GM18505 (cell line): Measurements from ENCODE around the gene TNRC6A.
"Not testable (repeated sequence)": the region's sequence is repeated elsewhere in the genome, so short reads cannot be mapped to it uniquely, and the experiment has no call there.

Source experiments
- ATAC-seq: cut with Tn5 transposase; IDR thresholded peaks from one replicate; pipeline ENCODE4 v1.9.1; 2021; ENCODE audit not compliant: unreplicated experiment
- POLR2A ChIP-seq: IDR thresholded peaks from 4 replicates; pipeline ENCODE4 v1.6.1; 2011; ENCODE audit warnings: borderline replicate concordance; ENCODE audit not compliant: insufficient read depth, insufficient read length; ENCODE audit errors: extremely low read depth

TNRC6A gene

DNA sequence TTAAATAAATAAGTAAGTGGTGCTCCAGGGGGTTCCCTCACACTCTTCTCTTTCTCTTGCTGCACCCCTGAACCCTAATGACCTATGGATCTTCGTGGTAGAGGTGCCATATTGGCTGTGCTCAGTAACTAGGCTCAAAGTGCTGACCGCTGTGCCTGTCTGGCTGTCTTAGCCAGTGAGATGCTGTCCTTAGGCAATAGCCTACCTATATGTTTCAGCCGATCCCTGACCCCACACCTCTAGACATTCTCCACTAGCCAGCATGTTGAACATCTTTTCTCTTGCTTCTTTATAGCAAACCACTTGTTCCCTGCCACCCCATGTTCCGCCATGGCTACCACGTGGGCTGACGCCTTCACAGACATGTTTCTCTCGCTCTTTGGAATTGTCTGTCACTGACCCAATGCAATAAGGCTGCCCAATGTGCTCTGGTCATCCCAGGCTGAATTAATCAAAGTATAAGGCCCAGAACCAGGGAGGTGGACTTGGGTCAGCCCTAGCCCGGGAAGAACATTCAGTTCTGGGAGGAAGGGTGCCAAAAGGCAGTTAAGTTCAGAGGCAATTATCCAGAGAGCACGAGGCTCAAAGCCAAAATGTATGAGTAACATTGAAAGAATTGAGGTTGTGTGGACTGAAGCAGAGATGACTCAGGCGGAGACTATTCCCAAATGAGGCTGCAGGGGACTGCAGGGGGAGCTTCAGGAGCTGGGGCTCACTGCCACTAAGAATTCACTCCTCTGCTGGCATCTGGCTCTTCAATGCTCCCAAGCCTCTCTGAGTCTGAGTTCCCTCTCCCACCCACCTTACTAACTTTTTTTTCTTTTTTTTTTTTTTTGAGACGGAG, 28.7 kb upstream of the TNRC6A start:
- ATAC-seq: no peak

DNA sequence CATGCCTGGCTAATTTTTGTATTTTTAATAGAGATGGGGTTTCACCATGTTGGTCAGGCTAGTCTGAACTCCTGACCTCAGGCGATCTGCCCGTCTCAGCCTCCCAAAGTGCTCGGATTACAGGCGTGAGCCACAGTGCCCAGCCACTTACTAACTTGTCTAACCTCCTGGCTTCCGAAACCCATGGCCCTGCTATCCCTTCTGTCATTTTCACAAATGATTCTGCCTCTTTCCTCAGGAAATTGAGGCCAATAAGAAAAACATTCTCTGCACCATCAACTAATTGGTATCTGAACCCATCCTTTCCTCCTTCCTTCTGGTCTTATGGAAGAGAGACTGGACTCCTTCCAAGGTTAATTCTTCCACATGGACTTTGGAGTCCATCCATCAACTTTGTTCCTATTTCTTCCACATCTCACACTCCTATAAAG, 27.9 kb upstream of the TNRC6A start:
- no peak for TF ChIP-seq POLR2A
- ATAC-seq: no peak

More for the DNA sequence above, 28.7 kb upstream of the TNRC6A start:
- TF ChIP-seq POLR2A: no peak

DNA sequence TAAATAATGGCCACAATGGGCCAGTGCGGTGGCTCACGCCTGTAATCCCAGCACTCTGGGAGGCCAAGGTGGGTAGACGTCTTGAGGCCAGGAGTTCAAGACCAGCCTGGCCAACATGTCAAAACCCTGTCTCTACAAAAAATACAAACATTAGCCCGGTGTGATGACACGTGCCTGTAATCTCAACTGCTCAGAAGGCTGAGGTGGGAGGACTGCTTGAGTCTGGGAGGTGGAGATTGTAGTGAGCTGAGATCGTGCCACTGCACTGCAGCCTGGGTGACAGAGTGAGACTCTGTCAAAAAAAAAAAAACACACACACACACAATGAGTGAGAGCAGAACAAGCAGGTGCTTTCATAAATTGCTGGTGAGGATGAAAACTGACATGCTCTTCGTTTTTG, 21.7 kb upstream of the TNRC6A start:
- ATAC-seq: not testable (repeated sequence)

DNA sequence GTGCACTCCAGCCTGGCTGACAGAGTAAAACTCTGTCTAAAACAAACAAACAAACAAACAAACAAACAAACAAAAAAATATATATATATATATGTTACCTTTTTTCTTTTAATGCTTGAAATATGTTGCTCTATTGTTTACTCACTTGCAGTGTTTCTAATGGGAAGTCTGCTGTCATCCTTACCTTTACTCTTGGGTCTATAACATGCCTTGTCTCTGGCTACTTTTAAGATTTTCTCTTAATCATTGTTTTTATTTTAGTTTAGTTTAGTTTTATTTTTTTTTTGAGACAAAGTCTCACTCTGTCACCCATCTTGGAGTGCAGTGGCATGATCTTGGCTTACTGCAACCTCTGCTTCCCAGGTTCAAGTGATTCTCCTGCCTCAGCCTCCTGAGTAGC, 16.1 kb upstream of the TNRC6A start:
- ATAC-seq: no peak
- TF ChIP-seq POLR2A: no peak

DNA sequence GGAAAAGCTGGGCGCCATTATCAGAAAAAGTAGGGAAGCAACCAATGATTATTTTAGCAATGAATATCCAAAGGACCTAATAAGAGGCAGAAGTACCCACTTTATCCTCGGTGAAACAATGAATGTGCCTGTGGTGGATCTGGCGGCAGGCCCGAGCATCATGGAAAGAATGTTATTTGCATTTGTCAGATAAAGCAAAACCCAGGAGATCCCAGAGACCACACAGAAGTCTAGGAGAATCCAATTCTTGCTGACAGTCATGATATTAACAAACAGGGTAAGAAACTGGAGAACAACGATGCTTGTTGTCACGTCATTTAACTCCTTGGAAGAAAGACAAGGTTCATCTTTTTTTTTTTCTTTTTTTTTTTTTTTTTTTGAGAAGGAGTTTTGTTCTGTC, 12.0 kb upstream of the TNRC6A start:
- ATAC-seq: no peak
- TF ChIP-seq POLR2A: no peak

DNA sequence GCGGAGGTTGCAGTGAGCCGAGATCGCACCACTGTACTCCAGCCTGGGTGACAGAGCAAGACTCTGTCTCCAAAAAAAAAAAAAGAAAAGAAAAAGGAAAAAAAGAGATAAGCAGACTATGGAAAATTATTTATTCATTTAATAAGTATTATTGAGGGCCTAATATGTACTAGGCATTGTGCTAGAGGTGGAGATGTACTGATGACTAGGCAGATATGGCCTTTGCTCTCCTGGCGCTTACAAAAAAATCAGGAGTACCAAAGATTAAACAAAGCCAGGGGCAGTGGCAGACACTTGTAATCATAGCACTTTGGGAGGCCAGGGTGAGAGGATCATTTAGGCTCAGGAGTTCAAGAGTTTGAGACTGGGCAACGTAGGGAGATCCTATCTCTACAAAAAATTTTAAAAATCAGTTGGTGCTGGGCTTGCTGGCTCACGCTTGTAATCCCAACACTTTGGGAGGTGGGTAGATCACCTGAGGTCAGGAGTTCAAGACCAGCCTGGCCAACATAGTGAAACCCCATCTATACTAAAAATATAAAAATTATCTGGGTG, 10.4 kb upstream of the TNRC6A start:
- no peak for ATAC-seq
- TF ChIP-seq POLR2A: no peak

DNA sequence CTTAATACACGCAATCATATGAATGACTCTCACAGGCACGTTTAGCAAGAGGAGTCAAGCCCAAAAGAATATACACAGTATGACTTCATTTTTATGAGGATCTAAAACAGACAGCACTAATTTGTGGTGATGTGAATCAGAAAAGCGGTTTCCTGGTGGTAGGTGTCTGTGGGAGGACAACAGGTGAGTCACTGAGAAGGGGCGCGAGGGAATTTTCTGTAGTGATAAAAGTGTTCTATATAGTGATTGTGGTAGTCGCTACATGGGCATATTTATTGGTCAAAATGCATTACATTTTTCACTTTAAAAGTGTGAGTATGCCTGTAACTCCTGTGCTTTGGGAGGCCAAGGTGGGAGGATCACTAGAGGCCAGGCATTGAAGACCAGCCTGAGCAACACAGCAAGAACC, 7.6 kb upstream of the TNRC6A start:
- TF ChIP-seq POLR2A: no peak
- ATAC-seq: no peak

DNA sequence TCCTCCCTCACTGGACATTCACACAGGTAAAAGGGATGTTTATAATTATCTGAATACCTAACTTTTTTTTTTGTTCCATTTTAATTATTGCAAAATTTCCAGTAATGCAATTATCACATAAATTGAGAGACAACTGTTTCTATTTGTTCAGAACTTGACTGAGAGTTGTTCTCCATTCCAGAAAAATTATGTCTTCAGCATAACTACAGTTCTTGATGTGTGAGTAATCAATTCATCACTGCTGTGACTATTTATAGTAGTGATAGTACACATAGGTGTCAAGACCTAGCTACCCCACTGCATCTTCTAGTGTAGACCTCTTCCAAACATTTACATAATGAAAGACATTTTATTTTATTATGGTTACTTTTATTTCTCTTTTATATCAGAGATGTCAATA, 5.8 kb upstream of the TNRC6A start:
- no peak for TF ChIP-seq POLR2A
- ATAC-seq: no peak

DNA sequence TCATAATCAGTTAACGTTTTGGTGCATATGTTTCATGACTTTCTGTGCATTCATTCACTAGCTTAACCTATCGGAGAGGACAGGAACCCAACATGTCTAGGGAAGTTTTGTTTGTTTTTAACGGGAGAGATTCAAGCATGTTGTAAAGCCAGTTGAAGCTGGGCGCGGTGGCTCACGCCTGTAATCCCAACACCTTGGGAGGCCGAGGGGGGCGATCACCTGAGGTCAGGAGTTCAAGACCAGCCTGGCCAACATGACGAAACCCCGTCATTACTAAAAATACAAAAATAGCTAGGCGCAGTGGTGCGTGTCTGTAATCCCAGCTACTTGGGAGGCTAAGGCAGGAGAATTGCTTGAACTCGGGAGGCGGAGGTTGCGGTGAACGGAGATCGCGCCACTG, 1.4 kb upstream of the TNRC6A start:
- no peak for ATAC-seq
- TF ChIP-seq POLR2A: no peak

DNA sequence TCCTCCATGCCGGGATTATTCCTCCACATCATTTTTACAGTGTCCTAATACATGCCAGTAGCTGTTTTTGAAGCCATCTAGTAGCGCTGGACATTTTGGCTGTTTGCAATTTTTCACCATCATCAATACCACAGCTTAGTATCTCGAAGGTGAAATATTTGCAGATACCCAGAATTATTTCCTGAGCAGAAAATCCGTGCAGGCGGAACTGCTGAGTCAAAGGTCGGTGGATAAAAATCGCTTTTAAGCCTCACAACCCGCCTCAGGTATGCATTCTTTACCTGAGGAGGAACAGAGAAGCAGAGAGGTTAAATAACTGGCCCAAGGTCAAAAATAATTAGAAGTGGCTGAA, 584 bp upstream of the TNRC6A start:
- TF ChIP-seq POLR2A: no peak
- ATAC-seq: no peak

DNA sequence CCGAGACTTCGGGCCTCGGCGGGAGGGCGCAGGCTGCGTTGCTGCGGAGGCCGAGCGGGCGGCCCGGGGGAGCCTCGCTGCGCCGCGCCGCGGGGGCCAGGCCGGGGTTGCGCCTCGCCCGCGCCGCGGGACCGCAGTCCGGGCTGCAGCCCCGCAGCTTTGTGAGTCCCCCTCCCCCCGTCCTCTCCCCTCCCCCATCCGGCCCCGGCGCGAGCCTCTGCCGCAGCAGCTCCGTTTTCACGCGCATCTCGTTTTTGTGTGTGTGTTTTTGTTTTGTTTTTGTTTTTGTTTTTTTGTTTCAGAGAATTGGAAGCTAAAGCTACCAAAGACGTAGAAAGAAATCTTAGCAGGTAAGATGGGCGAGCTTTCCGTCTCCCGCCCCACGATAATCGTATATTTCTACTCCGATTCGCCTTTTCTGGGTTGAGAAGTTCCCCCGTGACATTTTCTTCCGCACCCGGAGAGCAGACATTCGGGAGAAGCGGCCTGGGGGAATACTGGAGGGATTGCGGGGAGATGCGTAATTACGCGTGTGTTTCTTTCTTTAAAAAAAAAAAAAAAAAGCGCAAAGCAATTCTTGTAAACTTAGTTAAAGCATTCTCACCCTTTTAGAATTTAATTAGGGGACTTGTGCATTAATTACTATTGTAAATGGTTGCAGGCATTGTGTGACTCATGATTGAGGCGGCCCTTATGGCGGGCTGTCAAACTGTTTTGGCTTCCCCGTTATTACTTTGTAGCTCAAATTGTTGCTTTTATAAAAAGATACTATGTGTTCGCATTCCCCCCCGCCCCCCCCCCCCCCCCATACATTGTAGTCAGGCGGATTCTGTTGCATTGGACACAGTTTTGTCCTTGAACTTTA, 732 bp downstream of the TNRC6A start:
- no peak for TF ChIP-seq POLR2A
- no peak for ATAC-seq

DNA sequence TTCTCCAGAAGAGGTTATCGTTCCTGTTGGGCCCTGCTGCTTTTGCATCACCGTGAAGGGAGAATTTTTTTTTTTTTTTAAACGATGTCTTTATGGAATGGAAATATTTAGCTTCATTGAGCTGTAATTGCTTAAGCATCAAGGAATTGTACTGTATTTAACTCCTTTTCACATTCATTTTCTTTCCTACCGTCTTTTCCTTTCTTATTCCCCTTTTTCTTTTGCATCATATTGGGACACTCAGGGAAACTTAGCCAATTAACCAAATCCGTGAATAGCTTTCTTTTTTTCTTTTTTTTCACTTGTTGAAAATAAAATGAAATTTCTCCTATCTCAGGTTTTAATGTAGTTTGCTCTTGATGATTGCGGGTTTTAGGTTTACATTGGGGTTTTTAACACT, 1.5 kb downstream of the TNRC6A start:
- no peak for ATAC-seq
- TF ChIP-seq POLR2A: no peak

DNA sequence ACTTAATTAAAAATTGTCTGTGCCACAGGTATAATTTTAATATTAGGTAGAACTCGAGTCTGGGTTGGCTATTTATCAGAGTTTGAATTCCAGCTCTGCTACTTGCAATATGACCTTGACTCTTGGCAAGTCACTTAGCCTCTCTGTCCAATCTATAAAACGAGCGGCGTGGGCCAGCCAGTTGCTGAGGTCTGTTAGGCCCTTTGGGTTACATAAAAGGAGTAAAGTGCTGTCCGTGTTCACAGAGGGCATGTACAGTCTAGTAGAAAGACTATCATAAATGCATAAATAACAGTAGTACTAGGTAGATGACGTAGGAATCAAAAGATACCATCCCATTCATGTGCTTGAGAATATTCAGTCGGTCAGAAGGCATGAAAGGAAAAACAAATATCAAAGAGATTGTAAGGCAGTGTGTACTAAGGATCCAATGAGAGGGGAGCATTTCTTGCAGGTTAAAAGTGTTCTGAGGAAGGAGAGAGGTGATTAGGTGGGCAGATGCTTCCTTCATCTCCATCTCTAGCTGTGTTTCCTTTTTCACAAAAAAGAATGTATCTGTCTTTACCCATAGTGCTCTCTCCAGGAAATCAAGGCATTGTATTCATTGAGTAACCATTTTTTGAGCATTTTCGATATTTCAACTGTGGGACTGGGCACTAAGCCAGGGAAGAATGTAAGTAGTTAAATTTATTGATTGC, 2.4 kb downstream of the TNRC6A start:
- no peak for ATAC-seq

DNA sequence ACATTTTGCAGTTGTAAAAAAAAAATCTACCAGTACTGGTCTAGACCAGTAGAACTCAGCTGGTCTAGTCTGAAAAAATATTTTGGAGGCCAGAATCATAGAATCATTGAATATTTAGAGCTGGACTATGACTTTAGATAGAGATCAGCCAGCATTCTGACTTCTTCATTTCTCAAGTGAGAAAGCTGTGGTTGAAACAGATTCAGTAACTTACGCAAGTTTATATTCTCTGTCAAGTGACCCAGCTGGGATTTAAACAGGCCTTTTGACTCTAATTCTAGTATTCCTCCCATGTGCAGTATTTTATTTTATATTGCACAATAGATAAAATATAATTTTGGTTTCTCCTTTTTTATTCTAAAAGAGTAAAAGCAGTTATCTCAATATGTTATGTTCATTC, 4.9 kb downstream of the TNRC6A start:
- TF ChIP-seq POLR2A: no peak

More for the DNA sequence above, 2.4 kb downstream of the TNRC6A start:
- TF ChIP-seq POLR2A: no peak

DNA sequence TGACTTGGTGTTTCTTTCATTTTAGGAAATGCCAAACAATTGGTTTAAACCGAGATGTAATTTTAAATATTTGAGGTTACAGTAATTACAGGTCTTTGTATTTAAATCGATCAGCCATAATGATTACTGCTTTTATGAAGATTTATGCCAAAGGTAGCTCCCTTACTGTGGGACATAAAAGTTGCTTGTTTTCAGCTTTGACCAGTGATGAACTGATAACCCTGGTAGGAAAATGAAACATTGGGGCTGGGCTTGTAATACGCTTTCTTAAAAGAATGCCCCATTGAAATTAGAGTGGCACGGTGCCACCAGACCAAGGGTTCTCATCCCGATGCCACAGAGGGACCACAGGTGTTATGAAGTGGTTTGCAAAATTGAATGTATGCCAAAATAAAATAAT, 7.3 kb downstream of the TNRC6A start:
- no peak for TF ChIP-seq POLR2A
- ATAC-seq: no peak

More for the DNA sequence above, 4.9 kb downstream of the TNRC6A start:
- ATAC-seq: no peak
